ENCODE data around the gene MCRIP2.

The MCRIP2 gene

GRCh38 chr16:616733-617586 is 24.7 kb upstream of the MCRIP2 start:
- DNase-seq (ENCODE audit: low read depth in 3 of 3), result no peak

GRCh38 chr16:617855-618254 is 23.8 kb upstream of the MCRIP2 start:
- no peak for DNase-seq (ENCODE audit: low read depth in 3 of 3)

GRCh38 chr16:619476-620100 is 22.0 kb upstream of the MCRIP2 start:
- no peak for DNase-seq (ENCODE audit: low read depth in 3 of 3)

- no peak for DNase-seq (ENCODE audit: low read depth in 3 of 3)
These were observed 20.7 kb upstream of the MCRIP2 start for GRCh38 chr16:620700-621525.

GRCh38 chr16:621526-622105 is 20.0 kb upstream of the MCRIP2 start:
- DNase-seq (ENCODE audit: low read depth in 3 of 3), result no peak

GRCh38 chr16:622920-623280 is 18.7 kb upstream of the MCRIP2 start:
- no peak for DNase-seq (ENCODE audit: low read depth in 3 of 3)

- DNase-seq (ENCODE audit: low read depth in 3 of 3), result no peak
These were observed 17.0 kb upstream of the MCRIP2 start for GRCh38 chr16:624526-625070.

GRCh38 chr16:625117-625976 is 16.3 kb upstream of the MCRIP2 start:
- no peak for DNase-seq (ENCODE audit: low read depth in 3 of 3)

- DNase-seq (ENCODE audit: low read depth in 3 of 3), result no peak
These were observed 15.5 kb upstream of the MCRIP2 start for GRCh38 chr16:625977-626765.

GRCh38 chr16:626787-627453 is 14.7 kb upstream of the MCRIP2 start:
- DNase-seq (ENCODE audit: low read depth in 3 of 3), result no peak

- DNase-seq (ENCODE audit: low read depth in 3 of 3), result no peak
These were observed 14.0 kb upstream of the MCRIP2 start for GRCh38 chr16:627454-628239.

GRCh38 chr16:628321-629061 is 13.1 kb upstream of the MCRIP2 start:
- DNase-seq (ENCODE audit: low read depth in 3 of 3), result no peak

- DNase-seq (ENCODE audit: low read depth in 3 of 3), result no peak
These were observed 12.3 kb upstream of the MCRIP2 start for GRCh38 chr16:629185-629832.

- no peak for DNase-seq (ENCODE audit: low read depth in 3 of 3)
These were observed 11.8 kb upstream of the MCRIP2 start for GRCh38 chr16:629833-630248.

GRCh38 chr16:630249-630814 is 11.3 kb upstream of the MCRIP2 start:
- DNase-seq (ENCODE audit: low read depth in 3 of 3), result no peak

GRCh38 chr16:630815-631405 is 10.7 kb upstream of the MCRIP2 start, which contains the start of gene WFIKKN1:
TSS of gene WFIKKN1 (plus strand) at chr16:630985. CDS start at chr16:631254, 269 bp downstream.
- no peak for DNase-seq (ENCODE audit: low read depth in 3 of 3)

Measured in stimulated activated CD4-positive, alpha-beta T cell treated with anti-CD3 and anti-CD28 coated beads, TNF-alpha, amount 100 ng/mL, for 24 hours (primary cell).